HepG2 (cell line): Measurements from ENCODE around the gene RTP3. TPM values are rescaled to one million over a fixed set of nuclear protein-coding genes. Genes with fewer than 3 reads are reported as not detected.

Experiments
- ATAC-seq: fragments of 200-7000 bp; cut with Tn5 transposase; 3 replicates; pipeline ENCODE4 v1.9.1; 2020; ENCODE audit warnings: mild to moderate bottlenecking, moderate library complexity
- BruUV-seq: library from RNA; stranded (reverse); fragments of 400-500 nt; replicated peaks from 2 replicates; lab custom pipeline; 2021; lab: Mats Ljungman, UMichigan
- CTCF ChIA-PET: fragments of 300-600 bp; formaldehyde crosslinking; extraction: SDS; loops from one replicate; lab custom pipeline; 2021; ENCODE audit warnings: low total read pairs, inconsistent platforms, low intra/inter-chr PET ratio; lab: Yijun Ruan, JAX
- POLR2A ChIA-PET: fragments of 350-600 bp; sonication (Branson Sonifier 250); formaldehyde crosslinking; loops from one replicate; lab custom pipeline; 2020; ENCODE audit warnings: antibody characterized with exemption, inconsistent platforms; lab: Yijun Ruan, JAX
- DNase-seq: peaks from one replicate; pipeline ENCODE4 v3.0.0-alpha.2; 2015; ENCODE audit warnings: low spot score
- FAIRE-seq: peaks from 3 replicates; lab custom pipeline; 2011; peaks lifted over from hg19 to GRCh38; lab: Jason Lieb, UNC
- H2AFZ ChIP-seq: one replicate; pipeline ENCODE4 v1.6.1; 2011; ENCODE audit warnings: low read length, inconsistent platforms
- H3K27ac ChIP-seq: fragments of 300-600 bp; 3 replicates; pipeline ENCODE4 v1.8.0; 2011; ENCODE audit warnings: mixed run types, mild to moderate bottlenecking, mixed read lengths, low read length, inconsistent platforms; ENCODE audit not compliant: insufficient read depth; ENCODE audit errors: extremely low read length
- H3K27me3 ChIP-seq, 2 experiments: fragments of 200-600 bp in 1 of 2; 2 replicates in 1 of 2; 3 replicates in 1 of 2; pipeline versions ENCODE4 v1.6.0 to v1.8.0; 2011; ENCODE audit warnings: low read length in 2 of 2, mild to moderate bottlenecking in 2 of 2, moderate library complexity in 2 of 2, inconsistent platforms in 1 of 2; ENCODE audit not compliant: insufficient read depth in 2 of 2, control insufficient read depth in 1 of 2
- H3K36me3 ChIP-seq, 2 experiments: fragments of 200-600 bp in 1 of 2; replicated peaks in 1 of 2; 2 replicates in 1 of 2; 3 replicates in 1 of 2; pipeline versions ENCODE4 v1.5.1 to v1.8.0; 2011; ENCODE audit warnings: low read length in 2 of 2, inconsistent platforms in 1 of 2; ENCODE audit not compliant: insufficient read depth in 2 of 2, control insufficient read depth in 1 of 2
- H3K4me1 ChIP-seq: 2 replicates; pipeline ENCODE4 v1.5.1; 2012; ENCODE audit warnings: low read length, inconsistent platforms; ENCODE audit not compliant: insufficient read depth
- H3K4me2 ChIP-seq: 2 replicates; pipeline ENCODE4 v1.6.0; 2011; ENCODE audit warnings: low read depth, low read length, inconsistent platforms
- H3K4me3 ChIP-seq, 3 experiments: fragments of 200-600 bp in 1 of 3; sonication (generic), shearing (Covaris generic) in 1 of 3; replicated peaks in 1 of 3; 2 replicates each; pipeline ENCODE4 v1.5.1; 2011 to 2016; ENCODE audit warnings: low read length in 3 of 3, inconsistent platforms in 2 of 3, low read depth in 2 of 3, mild to moderate bottlenecking in 2 of 3, control low read depth in 1 of 3, mixed read lengths in 1 of 3; ENCODE audit not compliant: insufficient read depth in 1 of 3
- H3K79me2 ChIP-seq: one replicate; pipeline ENCODE4 v1.6.1; 2011; ENCODE audit warnings: low read length, inconsistent platforms; ENCODE audit not compliant: insufficient read depth
- H3K9ac ChIP-seq: 2 replicates; pipeline ENCODE4 v1.6.0; 2011; ENCODE audit warnings: mild to moderate bottlenecking, low read depth, low read length, inconsistent platforms; ENCODE audit not compliant: insufficient read depth
- H3K9me3 ChIP-seq: 2 replicates; pipeline ENCODE4 v1.5.1; 2012; ENCODE audit warnings: mild to moderate bottlenecking, low read length
- H4K20me1 ChIP-seq: 2 replicates; pipeline ENCODE4 v1.6.0; 2011; ENCODE audit warnings: inconsistent platforms, mild to moderate bottlenecking, low read length, moderate library complexity; ENCODE audit not compliant: insufficient read depth
- EHMT2 ChIP-seq: fragments of 200-600 bp; sonication (generic); IDR thresholded peaks from 2 replicates; pipeline ENCODE4 v1.7.0; 2017; ENCODE audit warnings: antibody characterized with exemption, low read depth, low read length, borderline replicate concordance
- HDAC6 ChIP-seq: fragments of 200-600 bp; sonication (generic); IDR thresholded peaks from 2 replicates; pipeline ENCODE4 v1.7.0; 2017; ENCODE audit warnings: mild to moderate bottlenecking, antibody characterized with exemption, low read length, low read depth
- HIVEP1 ChIP-seq: sonication (generic); formaldehyde crosslinking; IDR thresholded peaks from 2 replicates; pipeline ENCODE4 v1.4.0; 2020; ENCODE audit warnings: mild to moderate bottlenecking, missing genetic modification reagents
- JDP2 ChIP-seq: sonication (generic); formaldehyde crosslinking; IDR thresholded peaks from 2 replicates; pipeline ENCODE4 v1.8.1; 2022; ENCODE audit warnings: missing genetic modification reagents, borderline replicate concordance
- KAT7 ChIP-seq: IDR thresholded peaks from 2 replicates; pipeline ENCODE4 v1.6.1; 2018; ENCODE audit warnings: borderline replicate concordance, missing compliant biosample characterization
- TBX2 ChIP-seq: sonication (generic); formaldehyde crosslinking; IDR thresholded peaks from 2 replicates; pipeline ENCODE4 v1.5.0; 2020; ENCODE audit warnings: missing genetic modification reagents, mild to moderate bottlenecking, borderline replicate concordance
- TGIF2 ChIP-seq: IDR thresholded peaks from 2 replicates; pipeline ENCODE4 v1.6.1; 2016; ENCODE audit warnings: control low read depth, missing compliant biosample characterization
- ZNF124 ChIP-seq: sonication (generic); formaldehyde crosslinking; IDR thresholded peaks from 2 replicates; pipeline ENCODE4 v1.4.0; 2020; ENCODE audit warnings: missing genetic modification reagents
- ZNF138 ChIP-seq: sonication (generic); formaldehyde crosslinking; IDR thresholded peaks from 2 replicates; pipeline ENCODE4 v1.5.0; 2020; ENCODE audit warnings: mild to moderate bottlenecking, low read depth, missing genetic modification reagents
- ZNF264 ChIP-seq: sonication (generic); formaldehyde crosslinking; IDR thresholded peaks from 2 replicates; pipeline ENCODE4 v1.4.0; 2020; ENCODE audit warnings: missing genetic modification reagents
- ZNF549 ChIP-seq: sonication (generic); formaldehyde crosslinking; IDR thresholded peaks from 2 replicates; pipeline ENCODE4 v1.5.0; 2020; ENCODE audit warnings: missing genetic modification reagents
- ZNF567 ChIP-seq: sonication (generic); formaldehyde crosslinking; IDR thresholded peaks from 2 replicates; pipeline ENCODE4 v1.8.1; 2023; ENCODE audit warnings: mild to moderate bottlenecking, missing genetic modification reagents, borderline replicate concordance
- whole genome bisulfite sequencing: methylation state at CpG from one replicate; pipeline ENCODE4 v1.1.6; 2017; ENCODE audit warnings: low lambda C conversion rate; 5-methylcytosine and 5-hydroxymethylcytosine counted together
- in situ Hi-C: cut with HindIII; loops from 2 replicates; pipeline ENCODE4 v1.10.0; 2017; ENCODE audit warnings: low pct_unique_long_range_greater_than_20kb; ENCODE audit not compliant: extremely low pct_ligation_motif_present
- intact Hi-C: fragments of 100-400 bp; cut with micrococcal nuclease; formaldehyde crosslinking; loops from one replicate; pipeline ENCODE4 v1.10.0; 2022; ENCODE audit not compliant: unreplicated experiment
- polyA plus RNA-seq, 8 experiments: library from polyadenylated mRNA; depleted of rRNA in 3 of 8; stranded (reverse) in 7 of 8; unstranded in 1 of 8; fragments of >200 nt; fragmentation: Illumina TruSeq in 4 of 8; extraction: Trizol in 4 of 8; gene quantifications; 2 replicates each; pipeline versions ENCODE4 v1.2.1 to v1.2.3, GENCODE V29; 2011 to 2016; ENCODE audit warnings: low read depth in 4 of 8, missing spikeins in 1 of 8, mixed read lengths in 1 of 8; ENCODE audit not compliant: insufficient read depth in 1 of 8
- total RNA-seq, 5 experiments: library from RNA; depleted of rRNA; stranded (reverse); fragments of >200 nt; fragmentation: Illumina TruSeq; extraction: Trizol; gene quantifications; 2 replicates each; pipeline ENCODE4 v1.2.3, GENCODE V29; 2016; ENCODE audit warnings: low read depth in 1 of 5
- TF ChIP-seq, protein P1 (sequence below): sonication (generic); formaldehyde crosslinking; IDR thresholded peaks from 2 replicates; pipeline ENCODE4 v1.4.0; 2020; ENCODE audit warnings: missing genetic modification reagents
- TF ChIP-seq, protein P2 (sequence below): IDR thresholded peaks from 2 replicates; pipeline ENCODE4 v1.6.1; 2016; ENCODE audit warnings: missing genetic modification reagents, missing compliant biosample characterization
- TF ChIP-seq, protein P3 (sequence below): IDR thresholded peaks from 2 replicates; pipeline ENCODE4 v1.6.1; 2016
- TF ChIP-seq, protein P4 (sequence below): sonication (generic); formaldehyde crosslinking; conservative IDR thresholded peaks from 2 replicates; pipeline ENCODE4 v1.4.0; 2020; ENCODE audit warnings: missing genetic modification reagents

Gene RTP3
- total and polyA plus RNA-seq, 2 of the 13 experiments (the other 11 are each of a cell fraction or from before 2014, with no cell fraction given): 0.09 TPM; not detected in 1

DNA sequence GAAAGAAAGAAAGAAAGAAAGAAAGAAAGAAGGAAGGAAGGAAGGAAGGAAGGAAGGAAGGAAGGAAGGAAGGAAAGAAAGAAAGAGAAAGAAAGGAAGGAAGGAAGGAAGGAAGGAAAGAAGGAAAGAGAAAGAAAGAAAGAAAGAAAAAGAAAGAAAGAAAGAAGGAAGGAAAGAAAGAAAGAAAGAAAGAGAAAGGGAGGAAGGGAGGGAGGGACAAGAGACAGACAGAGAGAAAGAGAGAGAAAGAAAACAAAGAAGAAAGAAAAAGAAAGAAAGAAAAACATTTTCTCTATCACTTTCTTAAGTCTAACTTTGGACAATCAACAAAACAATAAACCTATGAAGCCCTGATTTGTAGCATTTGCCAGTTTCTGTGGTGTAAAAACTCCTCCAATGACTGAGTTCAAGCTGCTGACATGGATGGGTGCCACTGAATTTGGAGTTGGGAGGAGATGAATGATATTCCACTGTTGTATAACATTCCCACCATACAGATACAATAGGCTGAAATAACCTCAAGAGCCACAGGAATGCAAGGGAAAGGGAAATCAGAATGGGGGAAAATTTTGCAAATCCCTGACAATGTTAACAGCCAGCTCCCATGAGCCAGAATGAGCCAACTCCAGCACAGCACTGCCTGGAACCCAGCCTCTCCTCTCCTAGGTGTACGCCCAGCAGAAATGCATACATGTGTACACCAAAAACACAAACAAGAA is 15.0 kb upstream of the RTP3 start (continued):
- TF ChIP-seq TBX2 (CRISPR knock-in tag): no peak
- no peak for TF ChIP-seq HIVEP1 (CRISPR knock-in tag)
- no peak for TF ChIP-seq HDAC6
- no peak for TF ChIP-seq KAT7
- TF ChIP-seq, protein P1, sequence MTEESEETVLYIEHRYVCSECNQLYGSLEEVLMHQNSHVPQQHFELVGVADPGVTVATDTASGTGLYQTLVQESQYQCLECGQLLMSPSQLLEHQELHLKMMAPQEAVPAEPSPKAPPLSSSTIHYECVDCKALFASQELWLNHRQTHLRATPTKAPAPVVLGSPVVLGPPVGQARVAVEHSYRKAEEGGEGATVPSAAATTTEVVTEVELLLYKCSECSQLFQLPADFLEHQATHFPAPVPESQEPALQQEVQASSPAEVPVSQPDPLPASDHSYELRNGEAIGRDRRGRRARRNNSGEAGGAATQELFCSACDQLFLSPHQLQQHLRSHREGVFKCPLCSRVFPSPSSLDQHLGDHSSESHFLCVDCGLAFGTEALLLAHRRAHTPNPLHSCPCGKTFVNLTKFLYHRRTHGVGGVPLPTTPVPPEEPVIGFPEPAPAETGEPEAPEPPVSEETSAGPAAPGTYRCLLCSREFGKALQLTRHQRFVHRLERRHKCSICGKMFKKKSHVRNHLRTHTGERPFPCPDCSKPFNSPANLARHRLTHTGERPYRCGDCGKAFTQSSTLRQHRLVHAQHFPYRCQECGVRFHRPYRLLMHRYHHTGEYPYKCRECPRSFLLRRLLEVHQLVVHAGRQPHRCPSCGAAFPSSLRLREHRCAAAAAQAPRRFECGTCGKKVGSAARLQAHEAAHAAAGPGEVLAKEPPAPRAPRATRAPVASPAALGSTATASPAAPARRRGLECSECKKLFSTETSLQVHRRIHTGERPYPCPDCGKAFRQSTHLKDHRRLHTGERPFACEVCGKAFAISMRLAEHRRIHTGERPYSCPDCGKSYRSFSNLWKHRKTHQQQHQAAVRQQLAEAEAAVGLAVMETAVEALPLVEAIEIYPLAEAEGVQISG (CRISPR knock-in tag): no peak
- no peak for TF ChIP-seq ZNF264 (CRISPR knock-in tag)

DNA sequence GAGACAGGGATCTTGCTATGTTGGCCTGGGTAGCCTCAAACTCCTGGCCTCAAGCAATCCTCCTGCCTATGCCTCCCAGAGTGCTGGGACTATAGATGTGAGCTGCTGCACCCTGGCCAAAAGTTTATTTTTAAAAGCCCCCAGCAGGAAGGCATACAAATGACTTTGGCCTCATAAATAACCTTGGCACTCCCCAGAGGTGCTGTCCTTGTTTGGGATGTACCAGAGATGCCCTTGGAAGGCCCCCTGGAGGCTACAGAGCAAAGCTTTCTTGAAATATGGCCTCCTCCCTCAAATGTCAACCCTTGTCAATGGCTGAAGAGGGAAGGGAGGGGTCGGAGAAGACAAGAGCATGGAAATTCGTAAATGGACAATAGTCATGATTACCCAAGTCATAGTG is 14.0 kb upstream of the RTP3 start:
- CTCF ChIA-PET: no interaction called here
- Histone ChIP-seq H4K20me1 (no peaks in the 10 kb centered on the region), H3K4me2 (no peak overlapping the region), H2AFZ (no peak overlapping the region), H3K9ac (no peak overlapping the region), H3K9me3 (no peaks in the 10 kb centered on the region), H3K4me3 (no peak overlapping the region), H3K27ac (no peak overlapping the region), H3K4me1 (peaks cover 14% of the 10 kb centered on the region), H3K79me2 (no peaks in the 10 kb centered on the region), H3K27me3 (no peaks in the 10 kb centered on the region), H3K36me3 (no peaks in the 10 kb centered on the region)
- in situ Hi-C loops (loop anchor here (10.0 kb wide), 1 partner anchor 181 kb away; no protein-coding TSS in a partner anchor), intact Hi-C loops (no loop called here)
- ATAC-seq: no peak
- 58% methylated on average over 2 of the region's 2 CpGs for WGBS
- POLR2A ChIA-PET: no interaction called here
- no peak for DNase-seq
- FAIRE-seq: no peak
- no TSS peak for BruUV-seq
- TF ChIP-seq, protein P2, sequence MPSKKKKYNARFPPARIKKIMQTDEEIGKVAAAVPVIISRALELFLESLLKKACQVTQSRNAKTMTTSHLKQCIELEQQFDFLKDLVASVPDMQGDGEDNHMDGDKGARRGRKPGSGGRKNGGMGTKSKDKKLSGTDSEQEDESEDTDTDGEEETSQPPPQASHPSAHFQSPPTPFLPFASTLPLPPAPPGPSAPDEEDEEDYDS (CRISPR knock-in tag): no peak
- TF ChIP-seq ZNF124 (CRISPR knock-in tag) (no peak), ZNF567 (no peak), TGIF2 (CRISPR knock-in tag) (no peak), ZNF549 (CRISPR knock-in tag) (no peak), EHMT2 (no peak), ZNF138 (no peak), JDP2 (CRISPR knock-in tag) (no peak)
- TF ChIP-seq, protein P3, sequence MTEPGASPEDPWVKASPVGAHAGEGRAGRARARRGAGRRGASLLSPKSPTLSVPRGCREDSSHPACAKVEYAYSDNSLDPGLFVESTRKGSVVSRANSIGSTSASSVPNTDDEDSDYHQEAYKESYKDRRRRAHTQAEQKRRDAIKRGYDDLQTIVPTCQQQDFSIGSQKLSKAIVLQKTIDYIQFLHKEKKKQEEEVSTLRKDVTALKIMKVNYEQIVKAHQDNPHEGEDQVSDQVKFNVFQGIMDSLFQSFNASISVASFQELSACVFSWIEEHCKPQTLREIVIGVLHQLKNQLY: no peak
- TF ChIP-seq, protein P4, sequence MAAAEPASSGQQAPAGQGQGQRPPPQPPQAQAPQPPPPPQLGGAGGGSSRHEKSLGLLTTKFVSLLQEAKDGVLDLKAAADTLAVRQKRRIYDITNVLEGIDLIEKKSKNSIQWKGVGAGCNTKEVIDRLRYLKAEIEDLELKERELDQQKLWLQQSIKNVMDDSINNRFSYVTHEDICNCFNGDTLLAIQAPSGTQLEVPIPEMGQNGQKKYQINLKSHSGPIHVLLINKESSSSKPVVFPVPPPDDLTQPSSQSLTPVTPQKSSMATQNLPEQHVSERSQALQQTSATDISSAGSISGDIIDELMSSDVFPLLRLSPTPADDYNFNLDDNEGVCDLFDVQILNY (CRISPR knock-in tag): no peak
- TF ChIP-seq, protein P1 (CRISPR knock-in tag): no peak
